A172 (cell line): ENCODE data around the gene PTGES3L. TPM values are rescaled to one million over a fixed set of nuclear protein-coding genes. Genes with fewer than 3 reads are reported as not detected.
"Not testable (repeated sequence)": the region's sequence is repeated elsewhere in the genome, so short reads cannot be mapped to it uniquely, and the experiment has no call there.

Source experiments
- DNase-seq: peaks from one replicate; pipeline ENCODE4 v3.0.0-alpha.2; 2015; ENCODE audit warnings: low spot score
- total RNA-seq: library from RNA; depleted of rRNA; stranded (reverse); fragments of >200 nt; shearing (Covaris generic); gene quantifications from 2 replicates; pipeline ENCODE4 v1.2.3, GENCODE V29; 2014

PTGES3L gene
- total RNA-seq, 1 experiment from 2014 or later: 0.43 TPM

DNA sequence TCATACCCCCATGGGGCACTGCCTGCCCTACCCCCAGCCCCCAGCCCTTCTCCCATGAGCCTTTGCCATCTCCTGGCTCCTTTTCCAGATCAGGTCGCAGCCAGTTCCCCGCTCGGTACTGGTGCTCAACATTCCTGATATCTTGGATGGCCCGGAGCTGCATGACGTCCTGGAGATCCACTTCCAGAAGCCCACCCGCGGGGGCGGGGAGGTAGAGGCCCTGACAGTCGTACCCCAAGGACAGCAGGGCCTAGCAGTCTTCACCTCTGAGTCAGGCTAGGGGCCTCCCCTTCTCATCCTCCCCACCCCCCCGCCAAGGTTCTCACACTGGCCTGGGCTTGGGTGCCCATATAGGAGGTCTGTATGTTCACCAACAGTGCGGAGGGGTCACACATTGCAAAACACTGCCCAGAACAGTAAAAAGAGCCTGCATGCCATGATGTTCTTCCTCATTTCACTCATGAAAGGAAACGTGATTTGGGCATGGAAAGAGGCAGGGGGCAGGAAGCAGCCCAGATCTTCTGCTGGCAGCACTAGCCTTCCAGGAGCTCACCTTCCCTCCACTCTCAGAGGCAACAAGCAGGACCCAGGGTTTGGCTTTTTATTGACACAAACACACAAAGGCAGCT, 34.3 kb upstream of the PTGES3L start:
- DNase-seq: no peak

DNA sequence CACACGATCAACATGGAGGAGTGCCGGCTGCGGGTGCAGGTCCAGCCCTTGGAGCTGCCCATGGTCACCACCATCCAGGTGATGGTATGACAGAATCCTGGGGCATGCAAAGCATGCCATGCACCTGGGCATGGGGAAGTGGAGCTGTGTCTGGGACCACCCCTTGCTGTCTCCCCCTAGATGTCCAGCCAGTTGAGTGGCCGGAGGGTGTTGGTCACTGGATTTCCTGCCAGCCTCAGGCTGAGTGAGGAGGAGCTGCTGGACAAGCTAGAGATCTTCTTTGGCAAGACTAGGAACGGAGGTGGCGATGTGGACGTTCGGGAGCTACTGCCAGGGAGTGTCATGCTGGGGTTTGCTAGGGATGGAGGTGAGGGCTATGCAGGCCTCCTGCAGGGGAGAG, 33.4 kb upstream of the PTGES3L start:
- DNase-seq: no peak

DNA sequence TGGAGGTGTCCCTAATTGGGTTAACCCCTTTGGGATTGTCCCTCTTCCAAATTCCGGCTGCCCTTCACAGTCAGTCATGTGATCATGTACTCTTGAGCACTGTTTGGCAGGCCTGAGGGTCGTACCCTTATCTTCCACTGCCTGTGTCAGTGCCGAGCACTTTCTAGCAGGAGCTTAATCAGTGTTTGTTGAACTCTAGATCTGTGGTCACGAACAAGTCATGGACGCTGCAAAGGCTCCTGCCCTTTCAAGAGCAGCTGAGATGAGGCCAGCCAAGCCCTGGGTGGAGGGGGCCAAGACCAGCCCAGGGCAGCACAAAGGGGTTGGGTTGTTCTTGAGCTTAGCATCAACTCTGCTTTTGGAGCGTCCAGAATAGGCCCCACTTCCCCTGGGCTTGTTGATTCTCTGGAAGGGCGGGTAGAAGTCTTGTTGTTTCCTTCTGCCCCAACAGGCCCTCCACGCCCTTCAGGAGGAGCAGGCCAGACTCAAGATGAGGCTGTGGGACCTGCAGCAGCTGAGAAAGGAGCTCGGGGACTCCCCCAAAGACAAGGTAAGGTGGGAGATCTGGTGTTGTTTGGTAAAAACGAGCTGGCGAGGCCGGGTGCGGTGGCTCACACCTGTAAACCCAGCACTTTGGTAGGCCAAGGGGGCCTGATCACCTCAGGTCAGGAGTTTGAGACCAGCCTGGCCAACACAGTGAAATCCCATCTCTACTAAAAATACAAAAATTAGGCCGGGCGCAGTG, 32.0 kb upstream of the PTGES3L start:
- no peak for DNase-seq

DNA sequence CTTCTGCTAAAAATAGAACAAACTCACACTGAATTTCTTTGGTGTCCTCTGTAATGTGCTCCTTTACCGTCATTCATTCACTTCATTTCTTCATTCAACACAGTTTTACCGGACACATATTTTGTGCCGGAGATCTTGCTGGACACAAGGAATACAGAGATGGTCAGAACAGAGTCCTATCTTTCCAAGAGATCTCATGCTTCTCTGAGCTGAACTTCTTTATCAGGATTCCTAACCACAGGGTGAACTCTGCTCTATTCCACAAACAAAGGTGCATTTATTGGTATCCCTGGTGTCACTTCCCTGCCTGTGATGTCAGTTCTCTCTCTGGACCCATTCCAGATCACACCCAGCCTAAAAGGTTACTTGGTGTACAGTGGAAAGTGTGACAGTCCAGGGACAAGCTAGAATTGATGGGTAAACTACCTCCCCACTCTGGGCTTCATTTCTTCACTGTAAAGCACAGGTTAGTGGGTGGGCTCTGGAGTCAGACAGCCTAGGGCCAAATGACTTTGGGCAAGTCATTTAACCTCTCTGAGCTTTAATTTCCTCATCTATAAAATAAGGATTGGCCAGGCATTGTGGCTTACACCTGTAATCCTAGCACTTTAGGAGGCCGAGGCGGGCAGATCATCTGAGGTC, 30.9 kb upstream of the PTGES3L start:
- peak; percentile 79 for DNase-seq

DNA sequence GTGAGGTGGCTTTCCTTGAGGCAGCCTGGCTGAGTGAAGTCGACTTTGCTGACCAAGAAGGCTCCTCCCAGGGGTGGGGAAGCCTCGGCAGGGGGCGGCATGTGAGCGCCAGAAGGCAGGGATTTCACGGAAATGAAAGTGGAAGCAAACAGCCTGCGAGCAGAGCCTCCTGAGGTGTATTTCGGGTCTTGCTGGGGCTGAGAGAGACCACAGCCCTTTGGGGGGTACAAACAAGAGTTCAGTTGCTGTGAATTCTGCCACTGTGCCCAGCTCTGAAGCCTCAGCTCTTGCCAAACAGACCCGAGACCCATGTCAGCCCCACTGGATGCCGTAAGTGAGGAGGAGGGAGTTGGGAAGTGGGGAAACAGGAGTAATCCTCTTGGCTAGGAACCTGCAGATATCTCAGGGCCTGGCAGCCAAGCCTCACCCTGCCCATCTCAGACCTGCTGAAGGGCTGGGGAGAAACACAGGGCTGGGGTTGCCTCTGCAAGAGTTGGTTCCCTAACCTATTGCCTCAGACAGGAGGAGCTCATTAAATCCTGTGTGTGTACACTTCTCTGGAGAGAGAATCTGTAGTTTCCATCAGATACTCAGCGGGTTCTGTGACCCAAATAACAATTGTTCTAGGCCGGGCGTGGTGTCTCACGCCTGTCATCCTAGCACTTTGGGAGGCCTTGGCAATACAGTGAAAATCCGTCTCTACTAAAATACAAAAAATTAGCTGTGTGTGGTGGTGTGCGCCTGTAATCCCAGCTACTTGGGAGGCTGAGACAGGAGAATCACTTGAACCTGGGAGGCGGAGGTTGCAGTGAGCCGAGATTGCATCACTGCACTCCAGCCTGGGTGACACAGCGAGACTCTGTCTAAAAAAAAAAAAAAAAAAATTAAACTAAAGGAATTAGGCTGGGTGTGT, 27.0 kb upstream of the PTGES3L start, which contains the start of gene IFI35:
Gene IFI35 (plus strand): TSS at position 146 of the 913 bp plus-strand sequence. CDS start 164 bp downstream, at position 310.
- peak; percentile 86 for DNase-seq

DNA sequence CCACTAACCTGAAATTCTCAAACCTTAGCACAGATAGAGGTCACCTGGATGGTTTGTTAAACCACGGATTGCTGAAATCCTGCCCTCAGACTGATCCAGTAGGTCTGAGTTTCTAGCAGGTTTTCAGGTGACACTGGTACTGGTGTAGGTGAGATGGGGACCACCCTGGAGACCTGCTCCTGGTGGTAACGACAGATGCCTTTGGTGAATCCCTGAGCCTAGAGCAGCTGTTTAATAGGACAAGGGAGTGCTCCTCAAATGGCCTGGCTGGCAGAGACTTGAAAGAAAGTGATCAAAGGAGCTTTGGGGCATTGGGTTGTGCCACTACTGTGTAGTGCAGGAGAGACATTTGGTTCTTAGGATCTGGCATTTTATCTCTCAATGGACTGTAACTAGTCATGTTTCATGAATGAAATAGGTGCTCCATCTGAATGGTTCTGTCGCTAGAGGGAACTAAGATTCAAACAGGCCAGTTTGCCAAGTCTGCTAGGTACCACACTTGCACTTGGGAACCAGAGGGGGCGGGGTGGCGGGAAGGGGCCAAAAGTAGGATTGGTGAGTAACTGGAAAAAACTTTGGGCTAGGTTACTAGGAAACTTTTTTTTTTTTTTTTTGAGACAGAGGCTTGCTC, 23.8 kb upstream of the PTGES3L start:
- DNase-seq: peak; percentile 80

DNA sequence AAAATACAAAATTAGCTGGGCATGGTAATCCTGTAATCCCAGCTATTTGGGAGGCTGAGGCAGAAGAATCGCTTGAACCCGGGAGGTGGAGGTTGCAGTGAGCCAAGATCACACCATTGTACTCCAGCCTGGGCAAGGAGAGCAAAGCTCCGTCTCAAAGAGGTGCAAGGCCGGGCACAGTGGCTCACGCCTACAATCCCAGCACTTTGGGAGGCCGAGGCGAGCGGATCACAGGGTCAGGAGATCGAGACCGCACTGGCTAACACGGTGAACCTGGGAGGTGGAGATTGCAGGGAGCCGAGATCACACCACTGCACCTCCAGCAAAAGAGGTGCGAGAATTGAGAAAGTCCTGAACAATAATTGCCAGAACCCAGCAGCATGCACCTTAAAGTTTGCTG, 21.0 kb upstream of the PTGES3L start:
- not testable (repeated sequence) for DNase-seq

DNA sequence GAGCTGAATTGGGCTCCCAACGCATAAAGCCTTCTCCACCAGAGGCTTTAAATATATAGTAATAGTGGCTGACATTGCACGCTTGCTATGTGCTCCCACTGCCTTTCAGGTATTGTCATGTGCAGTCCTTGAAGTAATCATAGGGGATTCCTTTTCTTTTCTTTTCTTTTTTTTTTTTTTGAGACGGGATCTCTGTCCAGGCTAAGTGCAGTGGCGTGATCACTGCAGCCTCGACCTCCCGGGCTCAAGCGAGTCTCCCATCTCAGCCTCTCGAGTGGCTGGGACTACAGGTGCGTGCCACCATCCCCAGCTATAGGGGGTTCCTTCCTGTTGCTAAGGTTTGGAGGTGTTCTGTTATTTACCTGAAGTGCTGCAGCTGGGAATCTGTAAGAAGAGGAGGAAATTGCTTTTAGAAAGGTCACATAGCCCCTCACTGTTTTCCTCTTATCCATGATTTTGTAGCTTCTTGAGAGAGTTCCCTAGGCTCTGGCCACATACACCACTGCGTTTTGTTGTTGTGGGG, 19.2 kb upstream of the PTGES3L start:
- DNase-seq: no peak

DNA sequence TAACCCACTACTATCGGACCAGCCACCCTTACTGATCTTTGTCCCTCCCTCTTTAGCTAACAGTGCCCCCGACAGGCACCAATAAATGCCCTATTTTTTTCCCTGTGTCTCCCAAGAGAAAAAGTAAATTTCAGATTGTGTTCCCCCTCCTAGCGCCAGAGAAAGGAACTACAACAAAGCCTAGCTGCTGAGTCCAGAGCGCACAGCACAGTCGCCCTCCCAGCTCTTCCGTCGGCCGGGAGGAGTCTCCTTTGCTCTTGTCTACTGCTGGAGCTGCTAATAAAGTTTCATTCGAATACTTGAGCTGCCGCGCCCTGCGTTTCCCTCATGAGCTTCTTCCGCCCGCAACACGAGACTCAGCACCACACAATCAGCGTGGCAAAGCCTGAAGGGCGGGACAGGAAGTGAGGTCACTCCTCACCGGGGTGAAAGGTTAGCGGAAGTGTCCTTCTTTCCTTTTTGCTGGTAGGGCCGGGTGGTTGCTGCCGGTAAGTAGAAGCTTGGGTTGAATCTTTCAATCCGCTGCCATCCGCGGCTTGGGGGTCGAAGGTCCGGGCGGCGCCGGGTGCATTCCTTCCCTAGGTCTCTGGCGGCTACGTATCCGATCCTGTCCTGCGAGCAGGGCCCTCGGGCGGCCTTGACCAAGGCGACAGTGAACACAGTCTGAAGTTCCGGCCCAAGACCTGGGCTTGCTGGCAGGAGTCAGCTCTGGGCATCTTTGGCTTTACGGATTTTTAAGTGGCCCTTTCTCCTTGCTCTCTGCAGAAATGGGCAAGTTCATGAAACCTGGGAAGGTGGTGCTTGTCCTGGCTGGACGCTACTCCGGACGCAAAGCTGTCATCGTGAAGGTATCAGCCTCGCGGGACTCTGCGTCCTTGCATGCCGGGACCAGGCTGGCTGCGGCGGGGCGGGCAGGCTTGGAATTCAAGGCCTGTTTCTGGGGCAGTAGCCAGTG, 18.4 kb upstream of the PTGES3L start, which contains the start of gene RPL27:
Gene RPL27 (plus strand): TSS at position 436 of the 955 bp plus-strand sequence. CDS start 332 bp downstream, at position 768.
- peak; percentile 100 for DNase-seq

DNA sequence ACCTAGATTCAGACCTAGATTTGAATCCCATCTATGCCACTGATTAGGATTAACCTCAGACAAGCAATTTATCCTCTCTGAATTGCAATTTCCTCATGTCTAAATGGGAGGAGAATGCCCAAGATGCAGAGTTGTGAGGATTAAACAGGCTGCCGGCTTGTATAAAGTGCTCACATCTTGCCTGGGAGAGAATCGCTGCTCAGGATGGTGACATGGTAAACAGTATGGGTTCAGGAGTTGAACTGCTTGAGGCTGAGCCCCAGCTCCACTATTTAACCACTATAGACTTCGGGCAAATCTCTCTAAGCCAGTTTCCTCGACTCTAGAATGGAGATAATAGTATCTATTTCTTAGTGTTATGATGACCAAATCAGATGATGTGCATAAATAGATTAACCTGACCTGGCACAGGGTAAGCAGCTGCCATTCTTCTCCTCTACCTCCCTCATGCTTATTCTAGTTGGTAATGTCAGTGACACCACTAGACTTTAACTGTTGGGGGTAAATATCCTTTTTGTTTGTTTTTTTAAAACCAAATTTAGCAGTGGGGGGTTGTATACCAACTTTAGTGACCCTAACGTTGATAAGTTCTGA, 17.6 kb upstream of the PTGES3L start:
- DNase-seq: no peak

DNA sequence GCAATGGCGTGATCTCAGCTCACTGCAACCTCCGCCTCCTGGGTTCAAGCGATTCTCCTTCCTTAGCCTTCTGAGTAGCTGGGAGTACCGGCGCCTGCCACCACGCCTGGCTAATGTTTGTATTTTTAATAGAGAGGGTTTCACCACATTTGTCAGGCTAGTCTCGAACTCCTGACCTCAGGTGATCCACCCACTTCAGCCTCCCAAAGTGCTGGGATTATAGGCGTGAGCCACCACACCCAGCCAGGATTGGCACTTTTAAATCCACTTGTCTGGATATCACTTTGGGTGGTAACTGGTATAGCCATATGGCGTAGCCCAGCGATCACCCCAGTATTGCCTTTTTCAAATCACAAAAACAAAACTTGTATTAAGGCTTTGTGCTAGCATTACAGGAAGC, 14.0 kb upstream of the PTGES3L start:
- not testable (repeated sequence) for DNase-seq

DNA sequence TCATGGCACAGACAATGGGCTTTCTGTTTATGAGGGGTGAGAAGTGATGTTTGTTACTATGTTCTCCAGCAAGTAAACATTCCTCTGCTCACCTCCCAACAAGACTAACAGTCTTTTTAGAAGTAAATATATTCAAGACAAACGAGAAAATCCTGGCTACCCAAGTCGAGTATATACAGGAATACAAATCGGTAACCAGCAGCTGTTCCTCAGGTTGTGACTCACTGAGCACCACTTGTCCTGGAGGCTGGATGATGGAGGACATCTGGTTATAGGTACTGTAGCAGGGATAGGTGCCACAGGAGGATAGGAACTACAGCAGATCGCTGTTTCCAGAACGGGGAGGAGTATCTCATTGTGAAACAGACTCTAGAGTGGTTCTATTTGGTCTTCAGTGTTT, 13.0 kb upstream of the PTGES3L start:
- DNase-seq: no peak

DNA sequence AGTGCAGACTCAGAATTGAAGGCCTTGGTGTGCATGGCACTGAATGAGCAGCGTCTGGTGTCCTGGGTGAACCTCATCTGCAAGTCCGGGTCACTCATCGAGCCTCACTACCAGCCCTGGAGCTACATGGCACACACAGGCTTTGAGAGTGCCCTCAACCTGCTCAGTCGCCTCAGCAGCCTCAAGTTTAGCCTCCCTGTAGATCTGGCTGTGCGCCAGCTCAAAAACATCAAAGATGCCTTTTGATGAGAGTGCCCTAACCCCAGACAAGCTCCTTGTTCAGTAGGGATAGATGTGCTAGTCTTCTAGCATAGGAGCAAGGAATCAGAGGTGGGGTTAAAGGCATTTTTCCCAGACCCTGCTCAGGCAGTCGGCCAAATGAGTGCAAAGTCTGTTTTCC, 11.6 kb upstream of the PTGES3L start:
- no peak for DNase-seq

DNA sequence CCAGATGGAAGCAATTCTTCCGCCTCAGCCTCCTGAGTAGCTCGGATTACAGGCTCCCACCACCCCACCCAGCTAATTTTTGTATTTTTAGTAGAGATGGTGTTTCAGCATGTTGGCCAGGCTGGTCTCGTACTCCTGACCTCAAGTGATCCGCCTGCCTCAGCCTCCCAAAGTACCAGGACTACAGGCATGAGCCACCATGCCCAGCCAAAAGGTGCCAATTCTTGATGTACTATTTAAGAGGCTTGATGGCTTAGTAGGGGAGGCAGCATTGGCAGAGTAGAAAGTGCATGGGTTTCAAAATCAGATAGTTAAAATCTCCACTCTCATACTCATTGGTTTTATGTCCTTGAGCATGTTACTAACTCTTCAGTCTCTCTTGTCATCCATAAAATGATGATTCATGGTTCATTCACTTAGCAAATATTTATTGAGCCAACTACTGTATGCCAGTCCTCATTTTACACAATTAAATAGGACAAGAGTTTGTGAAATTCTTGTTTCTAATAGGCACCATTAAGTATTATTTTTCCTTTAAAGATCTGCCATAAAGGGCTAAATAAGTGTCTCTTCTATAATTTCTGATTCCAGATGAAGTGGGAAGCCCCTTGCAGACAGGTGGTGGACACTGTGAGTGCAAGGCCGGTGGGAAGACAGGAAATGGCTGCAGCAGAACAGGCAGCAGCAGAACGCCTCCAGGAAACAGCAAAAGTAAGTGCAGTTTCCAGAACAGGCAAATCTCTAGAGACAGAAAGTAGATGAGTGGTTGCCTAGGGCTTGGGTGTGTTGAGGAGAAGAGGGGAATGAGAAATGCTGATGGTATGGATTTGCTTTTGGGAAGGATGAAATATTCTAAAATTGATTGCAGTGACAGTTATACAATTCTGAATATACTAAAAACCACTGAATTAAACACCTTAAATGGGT, 10.1 kb upstream of the PTGES3L start:
- DNase-seq: no peak

DNA sequence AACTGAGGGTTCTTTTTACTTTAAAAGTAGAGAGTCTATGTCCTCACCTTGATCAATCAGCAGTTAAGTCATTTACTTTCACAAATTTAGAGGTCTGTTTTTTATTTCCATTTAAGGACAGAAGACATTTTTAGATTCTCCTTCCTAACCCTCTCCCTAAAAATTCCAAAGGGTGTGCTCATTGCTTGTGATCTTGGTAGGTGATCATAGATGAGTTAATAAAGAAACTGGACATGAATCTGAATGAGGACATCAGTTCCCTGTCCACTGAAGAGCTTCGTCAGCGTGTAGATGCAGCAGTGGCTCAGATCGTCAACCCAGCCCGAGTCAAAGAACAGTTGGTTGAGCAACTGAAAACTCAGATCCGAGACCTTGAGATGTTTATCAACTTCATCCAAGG, 9.3 kb upstream of the PTGES3L start:
- no peak for DNase-seq

DNA sequence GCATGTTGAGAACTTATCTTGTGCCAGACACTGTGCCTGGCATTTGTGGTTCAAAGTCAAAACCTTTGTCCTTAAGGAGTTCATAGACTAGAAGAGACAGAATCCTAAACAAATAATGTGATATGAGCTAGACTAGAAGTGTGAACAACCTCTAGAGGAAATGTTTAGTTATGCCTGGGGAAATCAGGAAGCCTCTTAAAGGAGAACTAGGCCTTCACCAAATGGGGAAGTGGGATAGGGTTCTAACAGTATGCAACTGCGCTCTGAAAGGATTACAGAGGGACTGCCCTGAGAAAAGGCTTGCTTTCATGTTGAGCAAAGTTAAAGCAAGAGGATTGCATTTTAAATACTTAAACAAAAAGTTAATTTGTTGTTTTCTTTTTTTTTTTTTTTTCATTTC, 5.3 kb upstream of the PTGES3L start:
- DNase-seq: no peak

DNA sequence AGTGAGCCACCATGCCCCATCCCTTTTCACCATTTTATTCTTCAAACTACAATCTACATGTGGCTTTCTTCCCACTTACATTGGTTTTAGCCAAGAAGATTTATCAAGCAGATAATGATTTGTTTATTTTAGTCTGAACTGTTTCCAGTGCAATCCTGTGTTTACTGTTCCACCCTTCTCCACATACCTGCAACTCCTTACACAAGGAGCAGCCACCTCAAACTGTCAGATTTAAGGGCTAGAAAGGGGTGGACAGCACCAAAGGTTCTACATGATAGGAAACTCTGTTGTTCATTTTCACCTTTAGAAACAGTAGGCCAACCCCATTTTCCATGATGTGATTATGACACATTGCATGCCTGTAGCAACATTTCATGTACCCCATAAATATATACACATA, 2.4 kb upstream of the PTGES3L start:
- no peak for DNase-seq

DNA sequence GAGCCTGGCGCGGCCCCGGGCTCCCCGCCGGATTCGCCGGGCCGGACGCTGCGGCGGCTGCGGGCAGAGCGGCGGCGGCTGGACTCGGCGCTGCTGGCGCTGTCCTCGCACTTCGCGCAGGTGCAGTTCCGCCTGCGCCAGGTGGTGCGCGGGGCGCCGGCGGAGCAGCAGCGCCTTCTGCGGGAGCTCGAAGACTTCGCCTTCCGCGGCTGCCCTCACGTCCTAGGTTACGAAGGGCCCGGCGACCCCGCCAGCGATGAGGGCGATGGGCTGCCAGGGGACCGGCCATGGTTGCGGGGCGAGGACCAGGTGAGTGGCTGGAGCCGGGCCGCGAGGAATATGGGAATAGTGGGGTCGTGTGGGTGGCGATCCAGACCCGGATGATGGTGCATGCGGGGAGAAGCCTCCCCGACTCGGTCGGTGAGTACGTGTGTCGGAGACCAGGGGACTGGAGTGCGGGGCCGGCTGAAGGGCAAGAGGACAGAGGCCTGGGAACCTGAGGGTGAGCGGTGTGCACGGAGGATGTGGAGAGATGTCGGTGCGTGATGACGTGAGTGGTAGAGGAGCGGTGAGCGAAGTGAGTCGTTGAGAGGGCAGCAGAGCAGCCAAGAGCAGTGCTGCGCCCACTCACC, 1.0 kb upstream of the PTGES3L start:
- DNase-seq: peak; percentile 64
